ENCODE data around the gene HUNK. TPM values are rescaled to one million over a fixed set of nuclear protein-coding genes. Genes with fewer than 3 reads are reported as not detected.

HUNK gene
- polyA plus RNA-seq, 1 donor (not counting 4 experiments of a cell fraction or from before 2014, with no cell fraction given), result 0.03 TPM

DNA sequence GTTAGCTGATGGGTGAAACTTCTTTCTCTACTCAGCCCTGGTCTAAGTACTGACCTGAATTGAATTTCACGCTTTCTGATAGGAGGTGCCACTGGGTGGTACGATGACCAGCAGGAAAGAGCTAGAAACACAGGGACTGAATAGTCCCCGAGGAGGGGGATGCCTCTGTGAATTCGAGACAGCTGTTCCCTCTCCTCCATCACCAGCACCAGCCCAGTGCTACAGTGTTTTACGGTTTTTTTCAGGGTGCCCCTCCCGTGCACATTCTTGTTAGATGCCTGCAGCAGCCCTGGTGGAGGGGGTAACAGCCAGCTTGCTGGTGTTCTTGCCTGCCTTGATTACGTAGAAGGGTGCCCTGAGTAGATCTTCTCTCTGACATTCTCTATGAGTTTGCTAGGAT lies 7.1 kb downstream of the HUNK start:
- H2AFZ ChIP-seq (ENCODE audit: control insufficient read depth, low read length), result no peak overlapping the region
- DNase-seq (ENCODE audit: low read depth, low spot score) (no peak), FAIRE-seq (no peak)
- H3K27ac ChIP-seq (ENCODE audit: control insufficient read depth, insufficient read depth, low read length), result no peak overlapping the region
- H3K4me1 ChIP-seq (ENCODE audit: control insufficient read depth, extremely low read depth, insufficient read depth, low read length), result no peaks in the 10 kb centered on the region
- no peaks in the 10 kb centered on the region for H3K79me2 ChIP-seq (ENCODE audit: control insufficient read depth, insufficient read depth, low read length)
- no peaks in the 10 kb centered on the region for H4K20me1 ChIP-seq (ENCODE audit: control insufficient read depth, extremely low read depth, insufficient read depth, low read length)
- no peak for TF ChIP-seq EZH2 (IDR thresholded peaks at IDR 0.05; ENCODE audit: low read length)
- TF ChIP-seq, protein P1, sequence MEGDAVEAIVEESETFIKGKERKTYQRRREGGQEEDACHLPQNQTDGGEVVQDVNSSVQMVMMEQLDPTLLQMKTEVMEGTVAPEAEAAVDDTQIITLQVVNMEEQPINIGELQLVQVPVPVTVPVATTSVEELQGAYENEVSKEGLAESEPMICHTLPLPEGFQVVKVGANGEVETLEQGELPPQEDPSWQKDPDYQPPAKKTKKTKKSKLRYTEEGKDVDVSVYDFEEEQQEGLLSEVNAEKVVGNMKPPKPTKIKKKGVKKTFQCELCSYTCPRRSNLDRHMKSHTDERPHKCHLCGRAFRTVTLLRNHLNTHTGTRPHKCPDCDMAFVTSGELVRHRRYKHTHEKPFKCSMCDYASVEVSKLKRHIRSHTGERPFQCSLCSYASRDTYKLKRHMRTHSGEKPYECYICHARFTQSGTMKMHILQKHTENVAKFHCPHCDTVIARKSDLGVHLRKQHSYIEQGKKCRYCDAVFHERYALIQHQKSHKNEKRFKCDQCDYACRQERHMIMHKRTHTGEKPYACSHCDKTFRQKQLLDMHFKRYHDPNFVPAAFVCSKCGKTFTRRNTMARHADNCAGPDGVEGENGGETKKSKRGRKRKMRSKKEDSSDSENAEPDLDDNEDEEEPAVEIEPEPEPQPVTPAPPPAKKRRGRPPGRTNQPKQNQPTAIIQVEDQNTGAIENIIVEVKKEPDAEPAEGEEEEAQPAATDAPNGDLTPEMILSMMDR (optimal IDR thresholded peaks at IDR 0.05 in 1 of 3, IDR thresholded peaks at IDR 0.05 in 1 of 3, conservative IDR thresholded peaks at IDR 0.05 in 1 of 3; ENCODE audit: extremely low read depth in 1 of 3, insufficient read depth in 2 of 3, low read length in 3 of 3), result no peak
- peaks cover 39% of the 10 kb centered on the region for H3K27me3 ChIP-seq (ENCODE audit: control insufficient read depth, extremely low read depth, insufficient read depth, low read length)
- no peak overlapping the region for H3K4me3 ChIP-seq (ENCODE audit: control insufficient read depth in 2 of 3, extremely low read depth in 1 of 3, insufficient read depth in 2 of 3, low read depth in 1 of 3, low read length in 3 of 3)
- H3K36me3 ChIP-seq (ENCODE audit: control insufficient read depth in 2 of 2, extremely low read depth in 1 of 2, insufficient read depth in 2 of 2, low read length in 2 of 2), result no peaks in the 10 kb centered on the region
- H3K4me2 ChIP-seq (ENCODE audit: control insufficient read depth, extremely low read depth, insufficient read depth, low read depth, low read length), result no peak overlapping the region
- no peaks in the 10 kb centered on the region for H3K9me3 ChIP-seq (ENCODE audit: control insufficient read depth, low read depth, low read length)
- no peaks in the 10 kb centered on the region for H3K9me1 ChIP-seq (ENCODE audit: control insufficient read depth, extremely low read depth, insufficient read depth, low read length)
- H3K9ac ChIP-seq (ENCODE audit: control insufficient read depth, extremely low read depth, insufficient read depth, low read length), result no peak overlapping the region
- dilution Hi-C loops (cut with MboI; ENCODE audit: extremely low pct_ligation_motif_present, low sequenced_read_pairs), result no loop called here

DNA sequence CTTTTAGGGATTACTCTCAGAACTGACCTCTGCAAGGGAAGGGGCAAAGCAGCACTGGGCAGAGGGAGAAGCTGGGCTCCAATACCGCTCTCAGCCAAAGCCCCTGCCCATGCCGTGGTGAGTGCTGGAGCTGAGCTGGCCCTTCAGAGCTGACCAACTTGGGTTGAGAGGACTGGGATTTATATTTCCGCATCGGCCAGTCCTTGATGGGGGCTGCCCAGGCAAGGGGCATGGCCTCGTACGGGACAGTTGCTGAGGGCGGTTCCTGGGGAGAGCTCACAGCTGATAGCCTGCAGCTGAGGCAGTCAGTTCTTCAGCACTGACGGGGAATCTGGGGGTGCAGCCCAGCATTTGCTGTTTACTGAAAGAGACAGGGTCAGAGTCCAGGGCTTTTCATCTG lies 8.0 kb downstream of the HUNK start:
- Histone ChIP-seq H3K79me2 (ENCODE audit: control insufficient read depth, insufficient read depth, low read length) (no peaks in the 10 kb centered on the region), H3K4me3 (ENCODE audit: control insufficient read depth in 2 of 3, extremely low read depth in 1 of 3, insufficient read depth in 2 of 3, low read depth in 1 of 3, low read length in 3 of 3) (no peak overlapping the region), H3K27me3 (ENCODE audit: control insufficient read depth, extremely low read depth, insufficient read depth, low read length) (peaks cover 30% of the 10 kb centered on the region), H3K9me1 (ENCODE audit: control insufficient read depth, extremely low read depth, insufficient read depth, low read length) (no peaks in the 10 kb centered on the region), H2AFZ (ENCODE audit: control insufficient read depth, low read length) (no peak overlapping the region), H3K9ac (ENCODE audit: control insufficient read depth, extremely low read depth, insufficient read depth, low read length) (no peak overlapping the region), H3K4me2 (ENCODE audit: control insufficient read depth, extremely low read depth, insufficient read depth, low read depth, low read length) (no peak overlapping the region), H3K27ac (ENCODE audit: control insufficient read depth, insufficient read depth, low read length) (no peak overlapping the region), H3K4me1 (ENCODE audit: control insufficient read depth, extremely low read depth, insufficient read depth, low read length) (no peaks in the 10 kb centered on the region), H3K9me3 (ENCODE audit: control insufficient read depth, low read depth, low read length) (no peaks in the 10 kb centered on the region), H4K20me1 (ENCODE audit: control insufficient read depth, extremely low read depth, insufficient read depth, low read length) (no peaks in the 10 kb centered on the region), H3K36me3 (ENCODE audit: control insufficient read depth in 2 of 2, extremely low read depth in 1 of 2, insufficient read depth in 2 of 2, low read length in 2 of 2) (no peaks in the 10 kb centered on the region)
- FAIRE-seq (no peak), DNase-seq (ENCODE audit: low read depth, low spot score) (no peak)
- TF ChIP-seq, protein P1 (optimal IDR thresholded peaks at IDR 0.05 in 1 of 3, IDR thresholded peaks at IDR 0.05 in 1 of 3, conservative IDR thresholded peaks at IDR 0.05 in 1 of 3; ENCODE audit: extremely low read depth in 1 of 3, insufficient read depth in 2 of 3, low read length in 3 of 3), result no peak
- no peak for TF ChIP-seq EZH2 (IDR thresholded peaks at IDR 0.05; ENCODE audit: low read length)
- dilution Hi-C loops (cut with MboI; ENCODE audit: extremely low pct_ligation_motif_present, low sequenced_read_pairs), result no loop called here
